ENCODE data around the gene QRSL1. TPM values are rescaled to one million over a fixed set of nuclear protein-coding genes. Genes with fewer than 3 reads are reported as not detected.

The QRSL1 gene
- total RNA-seq, 3 donors from 2014 or later = 7.4 to 17.1 (median 9.2) TPM

GRCh38 chr6:106702451-106703110 is 73.2 kb downstream of the QRSL1 start:
- no peak overlapping the region for H3K4me3 ChIP-seq
- no peak for DNase-seq (ENCODE audit: low spot score in 2 of 2)
- H3K27ac ChIP-seq = no peak overlapping the region
- no peak for TF ChIP-seq POLR2A (IDR thresholded peaks at IDR 0.05)
- no peak for TF ChIP-seq CTCF (IDR thresholded peaks at IDR 0.05)
- no peak for TF ChIP-seq POLR2AphosphoS5 (IDR thresholded peaks at IDR 0.05)
- H3K36me3 ChIP-seq = no peaks in the 10 kb centered on the region
- H3K9me3 ChIP-seq = no peaks in the 10 kb centered on the region
- H3K27me3 ChIP-seq = no peaks in the 10 kb centered on the region
- no peaks in the 10 kb centered on the region for H3K4me1 ChIP-seq
- intact Hi-C loops (cut with DNase I; ENCODE audit: low total_unique reads) = no loop called here

GRCh38 chr6:106704327-106704726 is 74.9 kb downstream of the QRSL1 start:
- H3K4me1 ChIP-seq = no peaks in the 10 kb centered on the region
- H3K4me3 ChIP-seq = no peak overlapping the region
- TF ChIP-seq POLR2A (IDR thresholded peaks at IDR 0.05) = no peak
- no peak for TF ChIP-seq POLR2AphosphoS5 (IDR thresholded peaks at IDR 0.05)
- TF ChIP-seq CTCF (IDR thresholded peaks at IDR 0.05) = no peak
- no peaks in the 10 kb centered on the region for H3K9me3 ChIP-seq
- H3K36me3 ChIP-seq = no peaks in the 10 kb centered on the region
- no peaks in the 10 kb centered on the region for H3K27me3 ChIP-seq
- no peak overlapping the region for H3K27ac ChIP-seq
- intact Hi-C loops (cut with DNase I; ENCODE audit: low total_unique reads) = no loop called here
- no peak for DNase-seq (ENCODE audit: low spot score in 2 of 2)

DNA sequence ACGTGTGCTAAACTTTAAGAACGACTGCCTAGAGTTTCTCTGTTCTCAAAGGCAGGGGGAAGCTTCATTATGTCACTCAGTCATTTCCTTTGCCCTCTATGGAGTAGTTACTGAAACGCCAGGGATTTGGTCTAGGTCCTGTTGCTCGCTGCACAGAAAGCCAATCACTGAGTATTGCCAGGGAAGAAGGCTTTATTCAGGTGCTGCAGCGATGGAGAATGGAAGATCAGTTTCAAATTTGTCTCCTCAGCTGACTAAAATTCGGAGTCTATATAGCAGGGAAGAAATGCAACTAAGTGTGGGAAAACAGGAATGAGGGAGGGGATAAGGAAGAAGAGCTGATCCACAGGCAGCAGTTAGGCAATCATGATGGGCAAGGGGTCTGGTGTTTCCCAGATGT is 75.8 kb downstream of the QRSL1 start:
- no peak for DNase-seq (ENCODE audit: low spot score in 2 of 2)
- intact Hi-C loops (cut with DNase I; ENCODE audit: low total_unique reads) = no loop called here
- no peak for TF ChIP-seq POLR2A (IDR thresholded peaks at IDR 0.05)
- TF ChIP-seq CTCF (IDR thresholded peaks at IDR 0.05) = no peak
- TF ChIP-seq POLR2AphosphoS5 (IDR thresholded peaks at IDR 0.05) = no peak

GRCh38 chr6:106710580-106710979 is 81.2 kb downstream of the QRSL1 start:
- Histone ChIP-seq H3K4me1 (no peaks in the 10 kb centered on the region), H3K36me3 (no peaks in the 10 kb centered on the region), H3K9me3 (no peaks in the 10 kb centered on the region), H3K27me3 (no peaks in the 10 kb centered on the region), H3K4me3 (no peak overlapping the region), H3K27ac (no peak overlapping the region)
- TF ChIP-seq CTCF (IDR thresholded peaks at IDR 0.05) = no peak
- no peak for TF ChIP-seq POLR2A (IDR thresholded peaks at IDR 0.05)
- no peak for TF ChIP-seq POLR2AphosphoS5 (IDR thresholded peaks at IDR 0.05)
- intact Hi-C loops (cut with DNase I; ENCODE audit: low total_unique reads) = no loop called here
- no peak for DNase-seq (ENCODE audit: low spot score in 2 of 2)

More for the DNA sequence above, 75.8 kb downstream of the QRSL1 start:
- H3K4me1 ChIP-seq = no peaks in the 10 kb centered on the region
- H3K27ac ChIP-seq = no peak overlapping the region
- H3K27me3 ChIP-seq = no peaks in the 10 kb centered on the region
- H3K4me3 ChIP-seq = no peak overlapping the region
- no peaks in the 10 kb centered on the region for H3K36me3 ChIP-seq
- H3K9me3 ChIP-seq = no peaks in the 10 kb centered on the region

- Histone ChIP-seq H3K36me3 (no peaks in the 10 kb centered on the region), H3K4me3 (no peak overlapping the region), H3K27me3 (no peaks in the 10 kb centered on the region), H3K9me3 (no peaks in the 10 kb centered on the region), H3K27ac (no peak overlapping the region), H3K4me1 (no peaks in the 10 kb centered on the region)
- TF ChIP-seq POLR2A (IDR thresholded peaks at IDR 0.05) = no peak
- no peak for TF ChIP-seq POLR2AphosphoS5 (IDR thresholded peaks at IDR 0.05)
- no peak for TF ChIP-seq CTCF (IDR thresholded peaks at IDR 0.05)
- intact Hi-C loops (cut with DNase I; ENCODE audit: low total_unique reads) = no loop called here
- DNase-seq (ENCODE audit: low spot score in 2 of 2) = no peak
Observed at GRCh38 chr6:106714281-106714680, 84.9 kb downstream of the QRSL1 start.

Data from breast epithelium (tissue), 4 donors.